Measurements from ENCODE around the gene CACNB4.
A peak's percentile ranks its signal among the peaks of the same experiment; 100 is the strongest.
"Not testable (repeated sequence)": the region's sequence is repeated elsewhere in the genome, so short reads cannot be mapped to it uniquely, and the experiment has no call there.

CACNB4 gene

DNA sequence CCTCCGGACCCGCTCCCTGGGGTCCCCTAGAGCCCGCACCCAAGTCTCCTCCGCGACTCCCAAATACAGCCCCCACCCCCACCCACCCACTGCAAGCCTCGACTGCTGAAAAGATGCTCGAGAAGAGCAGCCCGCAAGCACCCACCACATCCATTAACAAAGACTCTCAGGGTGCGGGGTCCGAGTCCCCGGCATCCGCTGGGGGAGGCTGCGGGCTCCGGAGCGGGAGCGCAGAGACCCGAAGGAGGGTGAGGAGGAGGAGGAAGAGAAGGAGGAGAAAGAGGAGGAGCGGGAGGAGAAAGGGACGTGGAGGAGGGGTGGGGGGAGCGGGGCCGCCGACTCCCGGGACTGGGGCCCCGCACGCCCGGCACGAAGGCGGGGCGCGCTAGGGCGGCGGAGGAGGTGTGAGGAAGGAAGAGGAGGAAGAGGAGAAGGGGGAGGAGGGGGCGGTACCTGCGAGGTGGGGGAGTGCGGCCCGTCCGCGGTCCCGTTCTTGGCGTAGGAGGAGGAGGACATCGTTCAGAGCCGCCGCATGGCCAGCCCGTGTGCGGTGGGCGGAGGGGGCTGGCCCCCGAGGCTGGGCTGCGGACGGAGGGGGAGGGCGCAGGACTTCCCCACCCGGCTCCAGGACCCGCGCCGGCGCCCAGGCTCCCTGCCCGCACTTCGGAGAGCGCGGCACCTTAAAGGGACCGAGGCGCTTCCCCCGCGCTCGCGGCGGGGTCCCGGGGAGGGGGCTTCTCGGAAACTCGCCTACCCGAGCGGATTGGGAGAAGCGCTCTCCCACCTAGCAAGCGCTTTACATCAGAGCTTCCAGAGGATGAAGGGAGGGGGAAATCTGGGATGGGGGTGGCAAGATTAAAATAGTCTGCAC lies at the start of gene CACNB4:
CACNB4 (minus strand) TSS at position 549 of the 871 bp plus-strand sequence.
- DNase-seq: no peak

GRCh38 chr2:152134488-152135280 lies 35.8 kb upstream of the CACNB4 start:
- DNase-seq: no peak

DNA sequence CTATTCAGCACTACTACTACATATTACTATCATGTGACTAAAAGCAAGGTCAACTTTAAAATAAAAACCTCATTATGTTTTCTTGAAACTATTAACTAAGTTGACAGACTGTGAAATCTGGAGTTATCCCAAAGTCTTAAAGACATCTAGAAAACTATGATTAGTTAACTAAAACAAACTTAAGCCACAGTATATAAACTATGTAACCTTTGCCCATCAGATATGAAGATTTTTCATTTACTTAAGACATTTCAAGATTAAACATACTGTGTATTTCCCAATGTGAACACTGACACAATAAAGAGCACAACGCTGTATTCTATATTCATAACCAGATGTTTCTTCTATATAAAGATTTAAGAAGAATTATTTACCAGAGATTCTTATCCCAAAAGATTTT lies 33.5 kb upstream of the CACNB4 start:
- no peak for DNase-seq

DNA sequence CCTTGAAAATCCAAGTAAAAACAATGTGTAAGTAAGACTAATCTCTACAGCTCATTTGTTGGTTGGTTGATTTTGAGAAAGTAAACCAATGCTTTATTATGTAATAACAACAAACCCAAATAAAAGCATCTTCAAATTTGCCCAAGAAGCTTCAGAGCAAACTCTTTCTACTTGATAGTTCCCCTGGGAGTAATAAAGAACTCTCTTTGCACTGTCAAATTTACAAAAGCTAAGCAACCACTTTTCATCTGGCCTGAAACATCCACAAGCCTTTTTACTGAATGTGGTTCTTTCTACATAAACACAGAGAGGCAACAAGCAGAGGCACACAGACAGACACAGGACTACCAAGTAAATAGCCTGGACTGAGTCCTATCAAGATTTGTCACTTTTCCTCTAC lies 28.8 kb upstream of the CACNB4 start:
- no peak for DNase-seq

- no peak for DNase-seq
These were observed 27.8 kb upstream of the CACNB4 start for GRCh38 chr2:152126664-152127063.

DNA sequence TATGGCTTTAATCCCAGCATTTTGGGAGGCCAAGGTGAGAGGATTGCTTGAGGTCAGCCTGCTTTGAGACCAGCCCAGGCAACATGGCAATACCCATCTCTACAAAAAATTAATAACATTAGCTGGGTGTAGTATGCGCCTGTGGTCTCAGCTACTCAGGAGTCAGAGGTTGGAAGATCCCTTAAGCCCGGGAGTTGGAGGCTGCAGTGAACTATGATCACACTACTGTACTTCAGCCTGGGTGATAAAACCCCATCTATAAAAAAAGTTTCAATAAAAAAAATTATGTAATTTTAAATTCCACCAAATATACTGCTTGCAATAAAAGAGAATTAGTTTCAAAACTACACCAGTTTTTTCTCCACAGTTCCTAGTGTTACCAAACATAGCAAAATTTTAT lies 23.3 kb upstream of the CACNB4 start:
- DNase-seq: no peak

DNA sequence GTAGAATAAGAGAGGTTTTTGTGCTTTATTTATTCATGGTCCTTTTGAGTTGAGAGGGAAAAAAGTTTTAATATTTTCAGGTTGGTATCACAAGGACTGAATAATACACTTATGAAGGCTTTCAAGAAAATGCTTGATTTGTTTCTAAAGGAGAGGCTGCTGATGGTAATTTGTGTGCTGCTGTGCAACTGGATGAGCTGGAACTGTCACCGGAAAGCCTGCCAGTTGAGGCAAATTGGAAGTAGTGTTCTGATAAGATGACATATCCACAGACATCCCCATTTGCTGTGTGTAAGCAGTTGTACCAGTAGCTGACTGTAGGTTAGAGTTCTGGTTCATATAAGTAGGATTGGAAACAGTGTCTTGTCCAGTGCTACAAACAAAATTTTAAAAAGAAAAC lies 21.6 kb upstream of the CACNB4 start:
- no peak for DNase-seq

- no peak for DNase-seq
These were observed 17.1 kb upstream of the CACNB4 start for GRCh38 chr2:152115952-152116351.

DNA sequence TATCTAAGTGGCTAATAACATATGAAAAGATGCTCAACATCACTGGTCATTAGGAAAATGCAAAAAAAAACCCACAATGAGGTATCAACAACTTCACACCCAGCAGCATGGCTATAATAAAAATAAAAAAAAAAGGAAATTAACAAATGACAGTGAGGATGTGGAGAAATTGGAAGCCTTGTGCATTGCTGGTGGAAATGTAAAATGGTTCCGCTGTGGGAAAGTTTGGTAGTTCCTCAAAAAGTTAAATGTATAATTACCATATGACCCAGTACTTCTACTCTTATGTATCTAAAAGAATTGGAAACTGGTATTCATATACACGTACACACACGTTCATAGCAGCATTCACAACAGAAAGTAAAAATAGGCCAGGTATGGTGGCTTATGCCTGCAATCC lies 15.5 kb upstream of the CACNB4 start:
- DNase-seq: no peak

DNA sequence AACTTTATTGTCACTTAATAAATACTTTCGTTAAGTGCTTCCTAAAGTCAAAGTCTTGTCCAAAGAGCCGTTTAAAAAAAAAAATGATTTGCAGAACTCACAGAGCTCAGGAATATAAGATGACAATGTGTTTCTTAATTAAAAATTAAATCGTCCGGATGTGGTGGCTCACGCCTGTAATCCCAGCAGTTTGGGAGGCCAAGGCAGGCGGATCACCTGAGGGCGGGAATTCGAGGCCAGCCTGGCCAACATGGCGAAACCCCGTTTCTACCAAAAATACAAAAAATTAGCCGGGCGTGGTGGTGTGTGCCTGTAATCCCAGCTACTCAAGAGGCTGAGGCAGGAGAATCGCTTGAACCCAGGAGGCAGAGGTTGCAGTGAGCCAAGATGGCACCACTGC lies 8.3 kb upstream of the CACNB4 start:
- DNase-seq: not testable (repeated sequence)

DNA sequence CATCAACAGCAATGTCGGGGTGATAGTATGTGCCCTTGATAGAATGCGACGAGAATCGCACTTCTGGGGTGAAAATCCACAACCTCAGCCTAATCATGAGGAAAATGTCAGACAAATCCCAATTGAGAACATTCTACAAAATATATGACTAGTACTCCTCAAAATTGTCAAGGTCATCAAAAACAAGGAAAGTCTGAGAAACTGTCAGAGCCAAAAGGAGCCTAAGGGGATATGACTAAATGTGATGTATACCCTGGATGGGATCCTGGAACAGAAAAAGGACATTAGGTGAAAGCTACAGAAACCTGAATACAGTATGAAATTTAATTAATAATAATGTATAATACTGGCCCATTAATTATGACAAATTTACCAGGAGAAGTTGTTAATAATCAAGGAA lies 7.6 kb upstream of the CACNB4 start:
- DNase-seq: no peak

GRCh38 chr2:152103271-152103670 lies 4.4 kb upstream of the CACNB4 start:
- no peak for DNase-seq

- DNase-seq: no peak
These were observed 2.1 kb upstream of the CACNB4 start for GRCh38 chr2:152100961-152101360.

DNA sequence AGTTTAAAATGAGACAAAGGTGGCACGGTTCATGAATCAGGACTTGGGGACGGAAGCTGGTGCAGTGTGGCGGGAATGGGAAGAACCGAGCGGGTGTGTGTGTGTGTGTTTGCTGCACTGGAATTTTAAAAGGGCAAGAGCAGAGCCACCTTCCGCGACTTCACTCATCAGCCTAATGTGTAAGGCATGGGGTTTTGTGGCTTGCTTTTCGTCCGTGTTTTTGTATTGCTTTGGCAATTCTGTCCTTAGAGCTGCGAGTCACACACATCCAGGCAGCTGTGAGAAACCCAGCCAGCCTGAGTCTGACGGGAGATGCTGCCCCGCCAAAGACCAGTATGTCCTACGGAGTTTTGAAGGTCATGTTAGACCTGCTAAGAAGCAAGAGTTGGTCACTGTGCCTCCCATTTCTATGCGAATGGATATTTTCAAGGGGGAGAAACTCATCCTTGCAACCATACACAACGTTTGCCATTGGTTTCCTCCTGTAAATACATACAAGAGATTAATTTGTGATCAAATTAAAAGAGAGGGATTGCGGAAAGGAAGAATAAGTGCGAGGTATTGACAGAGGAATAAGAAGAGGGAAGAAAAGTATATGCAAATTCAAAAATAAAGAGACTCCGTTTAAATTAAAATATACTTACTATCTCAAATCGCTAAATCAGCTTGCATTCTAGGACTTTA lies 665 bp upstream of the CACNB4 start:
- DNase-seq: peak in 1 of 14 donors; percentile 5

- peak in 1 of 14 donors; percentile 19 for DNase-seq
These were observed 896 bp downstream of the CACNB4 start for GRCh38 chr2:152097801-152098495.

GRCh38 chr2:152097290-152097800 lies 1.5 kb downstream of the CACNB4 start:
- peak in 1 of 14 donors; percentile 29 for DNase-seq

DNA sequence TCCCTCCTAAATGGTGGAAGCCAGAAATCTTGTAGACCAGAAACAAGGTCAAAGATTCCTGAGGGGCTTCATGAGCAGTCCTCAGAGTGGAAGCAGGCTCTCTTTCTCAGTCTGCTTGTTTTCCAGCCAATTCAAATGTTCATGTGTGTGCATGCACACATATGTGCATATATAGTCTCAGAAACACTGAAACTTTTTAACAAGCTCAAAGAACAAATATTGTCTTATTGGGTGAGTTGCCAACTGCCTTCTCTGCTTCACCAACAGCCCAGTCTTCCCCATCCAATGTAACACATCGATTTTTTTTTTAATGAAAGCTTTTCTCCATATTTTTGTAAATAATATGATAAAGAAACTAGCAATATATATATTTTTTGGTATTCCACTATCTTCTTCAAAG lies 3.7 kb downstream of the CACNB4 start:
- no peak for DNase-seq

DNA sequence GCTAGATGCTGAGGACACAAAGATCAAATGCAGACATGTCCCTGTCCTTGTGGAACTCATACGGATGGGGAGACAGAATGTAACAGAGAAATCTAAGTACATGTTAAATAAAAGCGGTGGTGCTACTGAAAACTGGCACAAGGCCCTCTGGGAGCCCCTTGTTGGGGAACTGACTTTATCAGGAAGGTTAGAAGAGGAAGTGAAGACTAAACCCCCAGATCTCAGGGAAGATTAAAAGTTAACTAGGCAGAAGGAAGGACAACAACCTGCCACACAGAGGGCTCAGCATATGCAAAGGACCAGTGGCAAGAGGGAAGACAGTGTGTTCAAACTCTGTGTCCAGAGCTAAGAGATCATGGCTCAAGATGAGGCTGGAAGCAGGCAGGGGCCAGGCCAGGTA lies 4.8 kb downstream of the CACNB4 start:
- DNase-seq: no peak

GRCh38 chr2:152093464-152093863 lies 5.4 kb downstream of the CACNB4 start:
- DNase-seq: peak in 1 of 14 donors; percentile 7

GRCh38 chr2:152092095-152092494 lies 6.7 kb downstream of the CACNB4 start:
- DNase-seq: no peak

DNA sequence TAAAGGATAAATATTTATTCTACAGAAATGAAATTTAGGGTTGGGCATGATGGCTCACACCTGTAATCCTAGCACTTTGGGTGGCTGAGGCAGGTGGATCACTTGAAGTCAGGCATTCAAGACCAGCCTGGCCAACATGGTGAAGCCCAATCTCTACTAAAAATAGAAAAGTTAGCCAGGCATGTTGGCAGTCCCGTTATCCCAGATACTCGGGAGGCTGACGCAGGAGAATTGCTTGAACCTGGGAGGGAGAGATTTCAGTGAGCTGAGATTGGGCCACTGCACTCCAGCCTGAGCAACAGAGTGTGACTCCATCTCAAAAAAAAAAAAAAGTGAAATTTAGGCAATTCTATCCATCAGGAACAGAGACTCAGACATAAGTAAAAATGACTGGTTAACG lies 8.1 kb downstream of the CACNB4 start:
- not testable (repeated sequence) for DNase-seq

- DNase-seq: no peak
These were observed 9.6 kb downstream of the CACNB4 start for GRCh38 chr2:152089238-152089637.
